Psoas muscle (tissue), 8 donors: ENCODE results near the gene DBNDD2. TPM values are rescaled to one million over a fixed set of nuclear protein-coding genes. Genes with fewer than 3 reads are reported as not detected.

ENCODE experiments used
- ATAC-seq, 4 donors: fragments of 200-7000 bp; cut with Tn5 transposase; one replicate each; pipeline ENCODE4 v1.9.1; 2020; ENCODE audit warnings: moderate library complexity in 3 of 4, mild to moderate bottlenecking in 2 of 4
- DNase-seq, 2 donors: peaks; one replicate each; pipeline ENCODE4 v3.0.0-alpha.2; 2020
- H3K27ac ChIP-seq: fragments of 200-600 bp; one replicate; pipeline ENCODE4 v1.8.0; 2022
- H3K27me3 ChIP-seq, 3 donors: fragments of 200-600 bp in 1 of 3; one replicate each; pipeline versions ENCODE4 v1.6.1 to v1.8.0; 2013 to 2022; ENCODE audit warnings: low read length in 2 of 3, mild to moderate bottlenecking in 2 of 3, moderate library complexity in 1 of 3; ENCODE audit not compliant: insufficient read depth in 3 of 3
- H3K36me3 ChIP-seq, 2 donors: fragments of 200-600 bp in 1 of 2; one replicate each; pipeline versions ENCODE4 v1.6.1 to v1.8.0; 2013 to 2022; ENCODE audit warnings: low read depth in 1 of 2, mild to moderate bottlenecking in 1 of 2, moderate library complexity in 1 of 2; ENCODE audit not compliant: insufficient read depth in 1 of 2
- H3K4me1 ChIP-seq: fragments of 200-600 bp; one replicate; pipeline ENCODE4 v1.8.0; 2022
- H3K4me3 ChIP-seq: fragments of 200-600 bp; one replicate; pipeline ENCODE4 v1.8.0; 2022; ENCODE audit warnings: mild to moderate bottlenecking
- H3K9me3 ChIP-seq: fragments of 200-600 bp; one replicate; pipeline ENCODE4 v1.8.0; 2022
- CTCF ChIP-seq: fragments of 200-600 bp; IDR thresholded peaks from one replicate; pipeline ENCODE4 v1.8.0; 2022; ENCODE audit warnings: antibody characterized with exemption
- WGBS, 3 donors: extraction: QIAGEN DNeasy Blood & Tissue Kit; methylation state at CpG; one replicate each; pipeline versions ENCODE4 v1.1.6 to v1.1.7; 2013; 5-methylcytosine and 5-hydroxymethylcytosine counted together
- intact Hi-C, 2 donors: fragments of 100-400 bp; cut with DNase I; formaldehyde crosslinking; loops; one replicate each; pipeline versions ENCODE4 v1.11.0 to v1.14.2; 2022
- polyA plus RNA-seq, 3 donors: library from polyadenylated mRNA; stranded (reverse); fragments of 200-250 nt; gene quantifications; one replicate each; pipeline ENCODE4 v1.2.3, GENCODE V29; 2013
- total RNA-seq, 4 donors: library from RNA; stranded (reverse); fragmentation: NEBNext Ultra II Directional in 2 of 4; extraction: Animal tissue kit (Norgen Biotek cat#: 25700) in 2 of 4; gene quantifications; one replicate each; pipeline versions ENCODE4 v1.2.1 to v1.2.4, GENCODE V29; 2021 to 2023
- donor health status: healthy with polysubstance abuse.
- donor health status: DM: no; HTN: no; CAD: no; lungs with moderate emphysema.
- donor health status: Bipolar disorder and iron deficiency.
- donor health status: healthy.
- donor health status: DM: yes; HTN: yes; CAD: no.
- donor health status: DM: no; HTN: no; CAD: no.
- donor health status: DM: no; HTN: no; CAD: no.
- donor health status: DM: yes; HTN: yes; CAD: no.

The DBNDD2 gene
- total and polyA plus RNA-seq, 7 donors = 108 to 230 (median 162) TPM

- no peaks in the 10 kb centered on the region for H3K9me3 ChIP-seq
- intact Hi-C loops = no loop called here
- no peak for TF ChIP-seq CTCF
- H3K27ac ChIP-seq = no peak overlapping the region
- DNase-seq = no peak
- H3K4me1 ChIP-seq = no peaks in the 10 kb centered on the region
- H3K4me3 ChIP-seq = no peak overlapping the region
- H3K36me3 ChIP-seq = no peaks in the 10 kb centered on the region
- 59 to 74% (median 60%) methylated on average over 2 of the region's 2 CpGs for WGBS, 3 donors
- ATAC-seq = no peak
- no peaks in the 10 kb centered on the region for H3K27me3 ChIP-seq
Measured at GRCh38 chr20:45391559-45391958, 16.5 kb upstream of the DBNDD2 start.

GRCh38 chr20:45392733-45393132, 15.4 kb upstream of the DBNDD2 start:
- no peaks in the 10 kb centered on the region for H3K36me3 ChIP-seq
- H3K4me1 ChIP-seq = no peaks in the 10 kb centered on the region
- H3K4me3 ChIP-seq = no peak overlapping the region
- no peak for TF ChIP-seq CTCF
- intact Hi-C loops = loop anchor here in 1 of 2 donors (1.0 kb wide), 1 partner anchor 16 kb away; no protein-coding TSS in a partner anchor
- ATAC-seq = peak in 1 of 4 donors; percentile 31
- no peaks in the 10 kb centered on the region for H3K9me3 ChIP-seq
- H3K27ac ChIP-seq = no peak overlapping the region
- DNase-seq = no peak
- 89 to 91% (median 90%) methylated on average over 3 of the region's 3 CpGs for WGBS, 3 donors
- no peaks in the 10 kb centered on the region for H3K27me3 ChIP-seq

GRCh38 chr20:45394221-45395113, 13.6 kb upstream of the DBNDD2 start:
- 77 to 89% (median 79%) methylated on average over 21 of the region's 21 CpGs for WGBS, 3 donors
- no peak for ATAC-seq

GRCh38 chr20:45395114-45395415, 13.0 kb upstream of the DBNDD2 start:
- H3K4me1 ChIP-seq = no peaks in the 10 kb centered on the region
- H3K9me3 ChIP-seq = no peaks in the 10 kb centered on the region
- intact Hi-C loops = no loop called here
- H3K27ac ChIP-seq = no peak overlapping the region
- H3K4me3 ChIP-seq = no peak overlapping the region
- DNase-seq (no peak), ATAC-seq (no peak)
- TF ChIP-seq CTCF = no peak
- H3K36me3 ChIP-seq = no peaks in the 10 kb centered on the region
- WGBS, 3 donors = 88 to 90% (median 88%) methylated on average over 7 of the region's 7 CpGs
- no peaks in the 10 kb centered on the region for H3K27me3 ChIP-seq

More at GRCh38 chr20:45394221-45395113, 13.6 kb upstream of the DBNDD2 start:
- H3K4me3 ChIP-seq = no peak overlapping the region
- H3K27me3 ChIP-seq = no peaks in the 10 kb centered on the region
- no peak for TF ChIP-seq CTCF
- H3K27ac ChIP-seq = no peak overlapping the region
- DNase-seq = no peak
- no peaks in the 10 kb centered on the region for H3K9me3 ChIP-seq
- H3K36me3 ChIP-seq = no peaks in the 10 kb centered on the region
- intact Hi-C loops = no loop called here
- H3K4me1 ChIP-seq = no peaks in the 10 kb centered on the region
